Glutamatergic neuron (in vitro differentiated cells): ENCODE results near the gene SMARCAD1. TPM values are rescaled to one million over a fixed set of nuclear protein-coding genes. Genes with fewer than 3 reads are reported as not detected.

Experiments used
- DNase-seq: peaks from one replicate; pipeline ENCODE4 v3.0.0; 2022
- H3K27ac Mint-ChIP-seq: one replicate; pipeline ENCODE4 v1.8.0; 2020; ENCODE audit warnings: mild to moderate bottlenecking, mixed read lengths, inconsistent platforms; ENCODE audit not compliant: unreplicated experiment
- H3K27me3 Mint-ChIP-seq: one replicate; pipeline ENCODE4 v1.8.0; 2020; ENCODE audit warnings: mild to moderate bottlenecking, moderate library complexity, mixed read lengths, inconsistent platforms; ENCODE audit not compliant: unreplicated experiment
- H3K36me3 Mint-ChIP-seq: one replicate; pipeline ENCODE4 v1.8.0; 2020; ENCODE audit warnings: mild to moderate bottlenecking, mixed read lengths, inconsistent platforms; ENCODE audit not compliant: unreplicated experiment
- H3K4me1 Mint-ChIP-seq: one replicate; pipeline ENCODE4 v1.8.0; 2020; ENCODE audit warnings: mild to moderate bottlenecking, low read depth, mixed read lengths, inconsistent platforms; ENCODE audit not compliant: unreplicated experiment
- H3K4me3 Mint-ChIP-seq: one replicate; pipeline ENCODE4 v1.8.0; 2020; ENCODE audit warnings: mild to moderate bottlenecking, mixed read lengths, inconsistent platforms; ENCODE audit not compliant: unreplicated experiment
- H3K9me3 Mint-ChIP-seq: one replicate; pipeline ENCODE4 v1.8.0; 2020; ENCODE audit warnings: mild to moderate bottlenecking, moderate library complexity, mixed read lengths, inconsistent platforms; ENCODE audit not compliant: unreplicated experiment
- CTCF ChIP-seq: fragments of 200-600 bp; sonication (generic); IDR thresholded peaks from one replicate; pipeline ENCODE4 v1.5.0; 2021; ENCODE audit not compliant: partially characterized antibody, unreplicated experiment
- total RNA-seq: library from RNA; stranded (reverse); fragmentation: NEBNext Ultra II Directional; extraction: Animal tissue kit (Norgen Biotek cat#: 25700); gene quantifications from one replicate; pipeline ENCODE4 v1.2.1, GENCODE V29; 2021; ENCODE audit not compliant: unreplicated experiment

The SMARCAD1 gene
- total RNA-seq, 1 donor from 2014 or later = 74.8 TPM

- Mint-ChIP-seq H3K9me3 (peaks cover 3% of the 10 kb centered on the region), H3K27ac (no peak overlapping the region), H3K4me1 (no peaks in the 10 kb centered on the region), H3K36me3 (peaks cover 27% of the 10 kb centered on the region), H3K27me3 (peaks cover 3% of the 10 kb centered on the region), H3K4me3 (no peak overlapping the region)
- DNase-seq = no peak
- no peak for TF ChIP-seq CTCF
These were observed 118.2 kb downstream of the SMARCAD1 start for GRCh38 chr4:94325835-94326234.

GRCh38 chr4:94329933-94330332, 122.3 kb downstream of the SMARCAD1 start:
- no peaks in the 10 kb centered on the region for H3K4me1 Mint-ChIP-seq
- peaks cover 3% of the 10 kb centered on the region for H3K9me3 Mint-ChIP-seq
- no peak overlapping the region for H3K4me3 Mint-ChIP-seq
- no peak for TF ChIP-seq CTCF
- H3K36me3 Mint-ChIP-seq = peaks cover 13% of the 10 kb centered on the region
- DNase-seq = no peak
- H3K27ac Mint-ChIP-seq = no peak overlapping the region
- no peaks in the 10 kb centered on the region for H3K27me3 Mint-ChIP-seq

- H3K27me3 Mint-ChIP-seq = no peaks in the 10 kb centered on the region
- no peak for TF ChIP-seq CTCF
These were observed 125.4 kb downstream of the SMARCAD1 start for GRCh38 chr4:94332983-94333590.

DNA sequence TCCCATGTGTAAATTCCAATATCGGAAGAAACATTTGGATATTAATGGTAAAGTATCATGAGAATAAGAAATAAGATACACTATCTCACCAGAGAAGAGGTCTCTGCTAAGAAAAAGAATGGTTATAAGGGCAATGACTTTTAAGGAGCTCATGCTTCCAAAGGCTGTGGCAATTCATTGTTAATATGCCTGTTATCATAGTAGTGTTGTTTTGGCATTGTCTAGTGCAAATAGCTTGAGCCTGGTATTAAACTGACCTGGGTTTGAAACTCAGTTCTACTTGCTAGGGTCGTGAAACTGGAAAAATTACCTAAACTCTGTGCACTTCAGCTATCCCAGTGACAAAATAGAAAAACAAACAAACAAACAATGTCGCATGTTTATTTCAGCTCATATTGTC, 126.2 kb downstream of the SMARCAD1 start:
- Mint-ChIP-seq H3K4me1 (no peaks in the 10 kb centered on the region), H3K4me3 (no peak overlapping the region), H3K27ac (no peak overlapping the region), H3K27me3 (no peaks in the 10 kb centered on the region), H3K9me3 (no peaks in the 10 kb centered on the region), H3K36me3 (no peaks in the 10 kb centered on the region)
- no peak for TF ChIP-seq CTCF
- no peak for DNase-seq

More at GRCh38 chr4:94332983-94333590, 125.4 kb downstream of the SMARCAD1 start:
- Mint-ChIP-seq H3K27ac (no peak overlapping the region), H3K36me3 (no peaks in the 10 kb centered on the region), H3K4me1 (no peaks in the 10 kb centered on the region), H3K4me3 (no peak overlapping the region), H3K9me3 (no peaks in the 10 kb centered on the region)
- no peak for DNase-seq

- Mint-ChIP-seq H3K4me1 (no peaks in the 10 kb centered on the region), H3K4me3 (no peak overlapping the region), H3K36me3 (no peaks in the 10 kb centered on the region), H3K27me3 (no peaks in the 10 kb centered on the region), H3K9me3 (no peaks in the 10 kb centered on the region), H3K27ac (no peak overlapping the region)
- no peak for TF ChIP-seq CTCF
- DNase-seq = no peak
These were observed 126.8 kb downstream of the SMARCAD1 start for GRCh38 chr4:94334476-94334875.
